Peyer's patch (tissue), 4 donors: Measurements from ENCODE around the gene HECA.

ENCODE experiments used
- POLR2A ChIP-seq, 2 donors: fragments of 450-650 bp; IDR thresholded peaks; one replicate each; pipeline ENCODE4 v1.5.1; 2017; ENCODE audit warnings: antibody characterized with exemption in 2 of 2, mild to moderate bottlenecking in 2 of 2, moderate library complexity in 2 of 2
- TF ChIP-seq, protein P1 (sequence below), 6 experiments: fragments of 450-650 bp in 4 of 6; fragments of 200-600 bp in 2 of 6; sonication (generic) in 1 of 6; IDR thresholded peaks; one replicate each; pipeline ENCODE4 v1.5.1; 2017 to 2019; ENCODE audit warnings: antibody characterized with exemption in 6 of 6, mild to moderate bottlenecking in 3 of 6, moderate library complexity in 1 of 6

DNA sequence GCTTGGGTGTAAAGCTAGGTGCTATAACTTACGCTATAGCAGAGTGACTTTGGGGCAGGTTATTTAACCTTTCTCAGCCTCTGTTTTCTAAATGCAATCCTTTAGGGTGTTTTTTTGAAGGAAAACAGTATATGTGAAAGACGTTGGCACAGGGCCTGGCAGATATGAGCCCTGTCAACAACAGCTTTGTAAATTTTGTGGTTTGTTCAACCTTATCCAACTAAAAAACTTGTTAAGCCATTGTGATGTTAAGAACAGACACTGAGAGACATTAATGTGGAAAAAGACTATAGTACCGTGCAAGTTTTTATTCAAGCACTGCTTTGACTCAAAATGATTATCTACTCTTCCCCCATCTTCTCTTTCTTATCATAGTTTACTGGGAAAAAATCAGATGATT lies 8.2 kb downstream of the HECA start:
- TF ChIP-seq, protein P1, sequence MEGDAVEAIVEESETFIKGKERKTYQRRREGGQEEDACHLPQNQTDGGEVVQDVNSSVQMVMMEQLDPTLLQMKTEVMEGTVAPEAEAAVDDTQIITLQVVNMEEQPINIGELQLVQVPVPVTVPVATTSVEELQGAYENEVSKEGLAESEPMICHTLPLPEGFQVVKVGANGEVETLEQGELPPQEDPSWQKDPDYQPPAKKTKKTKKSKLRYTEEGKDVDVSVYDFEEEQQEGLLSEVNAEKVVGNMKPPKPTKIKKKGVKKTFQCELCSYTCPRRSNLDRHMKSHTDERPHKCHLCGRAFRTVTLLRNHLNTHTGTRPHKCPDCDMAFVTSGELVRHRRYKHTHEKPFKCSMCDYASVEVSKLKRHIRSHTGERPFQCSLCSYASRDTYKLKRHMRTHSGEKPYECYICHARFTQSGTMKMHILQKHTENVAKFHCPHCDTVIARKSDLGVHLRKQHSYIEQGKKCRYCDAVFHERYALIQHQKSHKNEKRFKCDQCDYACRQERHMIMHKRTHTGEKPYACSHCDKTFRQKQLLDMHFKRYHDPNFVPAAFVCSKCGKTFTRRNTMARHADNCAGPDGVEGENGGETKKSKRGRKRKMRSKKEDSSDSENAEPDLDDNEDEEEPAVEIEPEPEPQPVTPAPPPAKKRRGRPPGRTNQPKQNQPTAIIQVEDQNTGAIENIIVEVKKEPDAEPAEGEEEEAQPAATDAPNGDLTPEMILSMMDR (IDR thresholded peaks at IDR 0.05), result no peak
- no peak for TF ChIP-seq POLR2A (IDR thresholded peaks at IDR 0.05)
